Right forelimb (tissue), 1 donor: ENCODE measurements around the gene BEND6.
"Not testable (repeated sequence)": the region's sequence is repeated elsewhere in the genome, so short reads cannot be mapped to it uniquely, and the experiment has no call there.

Experiments
- DNase-seq: peaks from one replicate; pipeline ENCODE4 v3.0.0-alpha.2; 2018

Gene BEND6

DNA sequence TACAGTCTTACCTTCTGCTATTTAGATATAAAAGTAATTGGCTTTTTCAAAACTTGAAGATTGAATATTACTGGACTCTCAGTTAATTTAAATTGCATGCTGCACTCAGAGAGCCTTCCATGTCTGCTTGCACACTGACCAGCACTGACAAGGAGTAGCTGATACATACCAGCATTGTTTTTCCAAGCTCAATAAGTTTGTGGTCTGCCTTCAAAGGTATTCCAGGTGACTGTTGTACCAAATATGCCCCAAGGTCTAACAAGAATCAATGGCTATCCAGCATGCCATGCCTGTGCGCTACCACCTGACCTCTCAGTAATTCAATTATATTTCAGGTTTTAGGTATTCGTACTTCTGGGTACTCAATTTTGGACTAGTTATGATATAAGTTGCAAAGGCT is 30.0 kb downstream of the BEND6 start:
- DNase-seq: no peak

DNA sequence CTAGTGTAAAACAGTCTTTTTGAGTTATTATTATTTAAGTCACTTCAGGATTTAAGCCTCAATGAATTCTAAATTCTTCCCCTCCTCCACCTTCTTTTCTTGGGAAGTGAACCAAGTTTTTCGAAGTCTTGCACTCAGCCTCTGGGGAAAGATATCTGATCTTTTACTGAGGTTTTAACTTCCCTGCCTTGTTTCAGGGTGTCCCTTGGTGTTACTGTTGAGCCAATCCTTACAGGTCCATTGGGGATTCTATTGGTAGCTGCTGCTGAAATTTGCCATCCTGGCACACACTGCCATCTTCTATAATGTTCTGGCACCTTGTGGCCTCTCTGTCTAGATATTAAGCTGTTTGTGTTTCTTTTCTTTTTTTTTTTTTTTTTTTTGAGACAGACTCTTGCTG is 31.7 kb downstream of the BEND6 start:
- no peak for DNase-seq

DNA sequence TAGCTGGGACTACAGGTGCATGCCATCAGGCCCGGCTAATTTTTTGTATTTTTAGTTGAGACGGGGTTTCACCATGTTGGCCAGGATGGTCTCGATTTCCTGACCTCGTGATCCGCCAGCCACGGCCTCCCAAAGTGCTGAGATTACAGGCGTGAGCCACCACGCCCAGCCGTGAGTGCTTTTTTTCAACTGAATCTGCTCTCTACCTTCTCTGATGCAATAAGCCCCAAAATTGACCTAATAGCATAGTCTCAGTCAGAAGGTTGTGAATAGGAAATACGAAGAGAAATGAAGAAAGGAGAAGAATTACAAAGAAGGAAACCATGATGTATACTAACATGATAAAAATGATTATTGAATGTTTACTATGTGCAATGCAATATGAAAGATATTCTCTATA is 33.2 kb downstream of the BEND6 start:
- no peak for DNase-seq

DNA sequence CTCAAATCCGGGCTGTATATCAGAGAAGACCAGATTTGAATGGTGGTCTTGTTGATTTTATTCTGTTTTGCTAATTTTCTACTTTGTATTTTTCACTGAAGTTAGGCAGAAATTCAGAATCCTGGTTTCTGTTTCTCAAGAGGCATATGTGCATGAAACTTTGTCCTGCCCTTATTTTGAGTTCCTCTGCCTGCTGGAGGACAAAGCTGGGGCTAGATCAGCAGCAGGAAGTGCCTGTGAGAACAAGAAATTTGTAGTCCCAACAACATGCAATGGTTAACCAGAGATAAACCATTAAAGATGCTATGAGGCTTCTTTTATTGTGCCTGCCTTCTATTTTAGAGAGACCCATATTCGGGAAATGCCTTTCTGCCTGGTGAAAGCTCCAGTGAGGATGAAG is 37.1 kb downstream of the BEND6 start:
- DNase-seq: no peak

DNA sequence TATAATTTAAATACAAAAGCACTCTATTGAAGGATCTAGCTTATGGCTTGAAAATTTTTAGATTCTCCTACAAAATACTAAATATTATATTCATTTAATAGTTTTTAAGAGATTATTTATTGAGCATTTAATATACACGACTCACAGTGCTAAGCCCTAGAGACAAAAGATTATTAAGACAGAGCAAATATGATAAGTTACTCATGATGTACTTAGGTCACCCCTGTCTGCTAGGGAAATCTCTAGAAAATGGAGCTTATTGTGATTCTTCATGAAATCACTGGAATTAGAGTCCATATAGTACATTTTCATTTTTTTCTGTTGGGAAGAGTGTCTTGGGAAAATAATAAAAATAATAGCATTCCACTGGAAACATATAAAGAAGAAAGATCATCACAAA is 37.8 kb downstream of the BEND6 start:
- no peak for DNase-seq

DNA sequence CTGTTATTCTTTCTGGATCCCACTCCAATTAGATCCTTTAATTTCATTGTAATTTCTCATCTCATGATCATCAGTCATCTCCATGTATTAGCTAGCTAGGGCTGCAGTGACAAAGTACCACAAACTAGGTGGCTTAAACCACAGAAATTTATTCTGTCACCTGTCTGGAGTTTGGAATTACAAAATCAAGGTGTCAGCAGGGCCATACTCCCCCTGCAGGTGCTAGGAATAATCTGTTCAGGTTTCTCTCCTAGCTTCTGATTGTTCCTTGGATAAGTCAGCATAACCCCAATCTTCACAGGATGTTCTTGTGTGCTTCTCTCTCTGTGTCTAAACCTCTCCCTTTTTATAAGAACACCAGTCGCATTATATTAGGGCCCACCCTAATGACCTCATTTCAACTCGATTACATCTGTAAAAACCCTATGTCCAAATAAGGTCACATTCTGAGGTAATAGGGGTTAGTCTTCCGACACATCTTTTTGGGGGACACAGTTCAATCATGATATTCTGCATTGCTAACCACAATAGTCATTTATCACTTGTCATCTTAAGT is 40.5 kb downstream of the BEND6 start:
- no peak for DNase-seq

DNA sequence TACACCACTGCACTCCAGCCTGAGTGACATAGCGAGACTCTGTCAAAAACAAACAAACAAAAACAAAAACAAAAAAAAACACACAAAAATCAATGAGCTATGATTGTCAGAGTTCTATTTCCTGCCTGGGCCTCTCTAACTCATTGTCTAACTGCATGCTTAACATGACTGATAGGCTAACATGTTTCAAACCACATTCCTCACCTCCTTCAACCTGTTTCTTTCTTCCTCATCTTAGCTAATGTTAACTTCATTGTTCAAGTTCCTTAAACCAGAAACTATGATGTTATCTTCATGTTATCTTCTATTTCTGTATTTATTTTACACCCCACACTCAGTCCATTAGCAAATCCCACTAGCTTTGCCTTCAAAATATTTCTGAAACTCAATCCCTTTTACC is 41.5 kb downstream of the BEND6 start:
- no peak for DNase-seq

DNA sequence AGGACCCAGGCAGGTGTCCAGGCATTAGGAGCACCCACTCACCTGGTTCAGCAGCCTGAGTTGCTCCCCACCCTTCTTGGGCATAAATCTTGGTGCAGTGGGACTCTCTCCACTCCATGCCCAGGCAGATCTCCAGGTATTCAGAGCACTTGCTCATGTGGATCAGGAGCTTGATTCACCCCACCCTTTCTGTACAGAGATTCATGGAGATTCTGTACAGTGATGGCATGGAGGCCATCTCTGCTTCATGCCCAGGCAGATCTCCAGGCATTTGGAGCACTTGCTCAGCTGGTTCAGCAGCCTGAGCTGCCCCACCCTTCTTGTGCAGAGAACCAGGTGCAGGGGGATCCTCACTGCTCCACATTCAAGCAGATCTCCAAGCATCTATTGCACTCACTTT is 44.1 kb downstream of the BEND6 start:
- DNase-seq: no peak

DNA sequence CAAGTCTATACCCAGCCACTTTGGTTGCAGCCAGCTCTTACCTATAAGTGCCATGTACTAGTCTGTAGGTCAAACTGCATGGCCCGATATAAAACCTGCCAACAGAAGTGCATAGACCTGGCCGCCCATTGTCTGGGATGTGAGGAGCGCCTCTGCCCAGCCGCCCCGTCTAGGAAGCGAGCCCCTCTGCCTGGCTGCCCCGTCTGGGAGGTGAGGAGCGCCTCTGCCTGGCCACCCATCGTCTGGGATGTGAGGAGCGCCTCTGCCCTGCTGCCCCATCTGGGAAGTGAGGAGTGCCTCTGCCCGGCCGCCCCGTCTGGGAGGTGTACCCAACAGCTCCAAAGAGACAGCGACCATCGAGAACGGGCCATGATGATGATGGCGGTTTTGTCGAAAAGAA is 44.8 kb downstream of the BEND6 start:
- DNase-seq: not testable (repeated sequence)

DNA sequence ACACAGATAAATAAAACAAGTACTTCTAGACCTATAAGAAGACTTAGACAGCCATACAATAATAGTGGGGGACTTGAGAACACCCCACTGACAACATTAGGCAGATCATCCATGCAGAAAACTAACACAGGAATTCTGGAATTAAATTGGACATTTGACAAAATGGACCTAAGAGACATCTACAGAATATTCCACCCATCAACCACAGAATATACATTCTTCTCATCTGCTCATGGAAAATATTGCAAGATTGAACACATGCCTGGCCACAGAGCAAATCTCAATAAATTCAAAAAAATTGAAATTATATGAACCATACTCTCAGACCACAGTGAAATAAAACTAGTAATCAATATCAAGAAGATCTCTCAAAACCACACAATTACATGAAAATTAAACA is 47.3 kb downstream of the BEND6 start:
- no peak for DNase-seq

DNA sequence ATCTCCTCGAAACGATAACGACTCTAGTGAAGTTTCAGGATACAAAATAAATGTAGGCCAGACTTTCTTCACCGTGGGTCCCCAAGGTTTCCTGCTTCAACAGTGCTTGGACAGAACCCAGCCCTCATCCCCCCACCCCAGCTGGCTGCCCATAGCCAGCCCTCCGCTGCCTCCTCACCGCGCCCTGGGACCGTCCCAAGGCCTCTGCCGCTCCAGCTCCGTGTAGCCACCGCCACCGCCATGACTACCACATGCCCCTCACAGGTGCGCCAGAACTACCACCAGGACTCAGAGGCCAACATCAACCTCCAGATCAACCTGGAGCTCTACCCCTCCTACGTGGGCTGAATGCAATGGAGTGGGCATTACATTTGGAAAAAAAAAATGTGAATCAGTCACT is 49.4 kb downstream of the BEND6 start:
- DNase-seq: no peak

DNA sequence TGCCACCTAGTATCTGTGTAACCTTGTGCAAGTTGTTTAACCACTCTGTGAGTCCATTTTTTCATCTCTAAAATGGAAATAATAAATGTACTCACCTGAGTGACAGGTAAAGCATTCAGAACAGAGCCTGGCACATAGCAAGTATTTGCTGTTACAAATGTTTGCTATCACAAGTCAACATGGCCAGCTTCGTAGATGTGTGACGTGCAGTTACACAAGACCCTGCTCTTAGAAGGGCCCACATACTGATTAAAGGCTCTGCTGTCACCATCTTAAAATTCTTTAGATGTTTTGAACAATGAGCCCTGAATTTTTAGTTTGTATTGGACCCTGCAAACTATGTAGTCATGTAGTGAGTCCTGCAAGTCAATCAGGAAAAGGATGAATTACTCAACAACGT is 51.2 kb downstream of the BEND6 start:
- DNase-seq: no peak

DNA sequence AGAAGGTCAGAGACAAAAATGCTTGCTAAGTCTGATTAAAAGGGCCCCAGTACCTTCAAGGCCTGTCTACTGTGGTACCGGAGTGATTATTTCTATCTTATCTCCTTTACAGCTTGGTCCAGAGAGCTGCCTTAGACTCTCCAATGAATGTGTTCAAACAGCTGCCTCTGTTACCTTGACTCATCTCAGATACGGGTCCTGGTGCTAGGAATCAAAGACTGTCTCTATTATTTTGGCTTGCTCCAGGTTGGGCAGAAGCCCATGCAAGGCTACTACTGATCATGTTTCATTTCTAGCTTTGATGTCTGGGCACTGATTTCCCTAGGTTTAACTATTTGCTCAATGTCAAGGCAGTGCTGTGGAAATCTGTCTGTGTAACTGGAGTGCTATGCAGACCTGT is 53.2 kb downstream of the BEND6 start:
- DNase-seq: not testable (repeated sequence)

DNA sequence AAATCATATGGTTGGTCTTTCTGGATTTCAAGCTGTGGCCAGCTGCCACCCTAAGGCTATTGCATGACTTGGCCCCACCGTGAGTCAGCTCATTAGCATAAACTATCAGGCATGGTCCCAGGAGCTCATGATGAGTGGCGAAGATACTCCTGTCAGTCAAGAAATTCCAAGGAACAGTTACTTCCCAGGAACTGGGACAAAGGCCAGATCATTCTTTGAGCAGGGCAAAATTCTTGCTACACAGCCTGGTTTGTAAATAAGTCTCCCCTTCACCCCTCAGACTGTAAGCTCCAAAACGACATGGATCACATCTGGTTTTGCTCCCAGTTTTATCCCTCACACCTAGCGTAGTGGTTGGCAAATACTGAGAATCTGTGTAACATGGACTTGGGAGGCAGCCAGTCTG is 58.6 kb downstream of the BEND6 start:
- no peak for DNase-seq

DNA sequence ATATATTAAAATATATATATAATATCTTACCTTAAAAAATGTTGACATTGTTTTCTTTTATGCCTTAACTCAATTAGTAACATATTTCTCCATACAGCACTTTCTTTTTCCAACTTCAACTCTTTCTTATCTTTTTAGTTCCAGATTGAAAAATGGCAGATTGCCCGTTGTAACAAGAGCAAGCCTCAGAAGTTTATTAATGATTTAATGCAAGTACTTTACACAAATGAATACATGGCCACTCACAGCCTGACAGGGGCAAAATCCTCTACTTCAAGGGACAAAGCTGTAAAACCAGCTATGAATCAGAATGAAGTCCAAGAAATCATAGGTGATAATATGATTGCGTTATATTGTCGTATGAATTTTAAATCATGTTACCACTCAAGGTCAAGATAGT is 62.2 kb downstream of the BEND6 start:
- no peak for DNase-seq

DNA sequence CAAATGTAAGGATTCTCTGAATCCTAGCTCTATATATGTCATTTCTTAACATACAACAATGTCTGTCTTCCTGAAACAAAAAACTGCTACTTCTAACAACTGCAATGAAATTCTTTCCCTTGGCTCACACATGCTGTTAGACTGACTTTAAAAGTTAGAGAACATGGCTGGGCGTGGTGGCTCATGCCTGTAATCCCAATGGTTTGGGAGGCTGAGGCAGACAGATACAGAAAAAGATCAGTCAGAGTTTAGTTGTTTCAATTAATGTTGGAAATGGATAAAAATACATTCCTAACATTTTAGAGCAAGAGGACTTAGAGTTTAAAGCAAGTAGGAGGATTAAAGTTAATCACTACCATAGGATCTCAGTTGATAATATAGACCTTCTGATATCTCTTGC is 62.9 kb downstream of the BEND6 start:
- no peak for DNase-seq

DNA sequence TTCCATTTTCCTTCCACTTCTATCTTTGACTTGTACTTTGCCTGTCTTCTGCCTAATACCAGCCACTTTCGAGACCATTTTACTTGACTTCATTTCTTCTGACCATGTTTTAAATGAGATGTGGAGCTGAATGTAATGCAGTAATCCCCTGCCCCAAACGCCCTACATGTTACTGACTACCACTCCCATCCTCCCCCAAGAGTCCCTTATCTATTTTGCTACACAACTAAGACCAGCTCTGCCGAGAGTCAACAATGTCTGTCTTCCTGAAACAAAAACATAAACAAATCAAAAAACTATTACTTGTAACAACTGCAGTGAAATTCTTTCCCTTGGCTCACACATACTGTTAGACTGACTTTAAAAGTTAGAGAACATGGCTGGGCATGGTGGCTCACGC is 64.5 kb downstream of the BEND6 start:
- DNase-seq: no peak

DNA sequence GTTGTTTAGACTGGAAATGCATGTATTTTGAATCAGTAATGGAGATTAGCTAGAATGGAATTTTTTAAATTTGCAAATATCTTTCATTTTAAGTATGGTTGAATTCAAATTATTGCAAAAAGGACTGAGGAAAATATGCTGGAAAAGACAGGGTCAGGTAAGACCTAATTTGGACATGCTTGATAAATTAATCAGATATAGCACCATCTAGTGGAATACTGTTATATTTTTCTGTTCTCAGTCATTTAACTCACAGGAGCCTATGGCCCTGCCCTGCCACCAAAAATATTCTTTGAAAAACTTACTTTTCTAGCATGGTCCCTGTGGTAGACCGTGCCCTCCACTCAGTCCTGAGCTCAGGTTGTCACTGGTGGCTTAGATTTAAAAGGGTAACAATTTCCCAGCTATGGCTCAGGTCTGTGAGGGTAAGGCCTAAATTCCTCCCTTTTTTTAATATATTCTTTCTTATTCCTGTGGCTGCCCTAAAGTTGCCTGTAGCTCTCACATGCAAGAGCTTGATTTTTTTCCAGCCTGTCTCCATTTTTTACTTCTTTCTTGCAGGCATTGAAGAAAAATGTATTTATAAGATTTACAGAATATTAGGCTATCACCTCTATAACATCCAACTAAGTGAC is 66.3 kb downstream of the BEND6 start:
- DNase-seq: no peak

DNA sequence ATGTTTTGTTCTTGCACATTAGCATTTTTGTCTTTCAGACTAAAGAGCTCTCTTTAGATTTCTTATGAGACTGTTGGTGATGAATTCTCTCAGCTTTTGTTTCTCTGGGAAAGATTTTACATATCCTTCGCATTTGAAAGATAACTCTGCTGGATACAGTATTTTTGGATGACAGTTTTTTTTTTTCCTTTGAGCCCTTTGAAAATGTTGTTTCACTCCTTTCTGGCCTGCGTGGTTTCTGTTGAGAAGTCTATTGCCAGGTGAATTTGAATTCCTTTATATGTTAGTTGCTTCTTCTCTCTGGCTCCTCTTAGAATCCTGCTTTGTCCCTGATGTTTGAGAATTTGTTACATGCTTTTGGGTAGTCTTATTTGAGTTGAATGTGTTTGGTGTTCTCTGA is 69.4 kb downstream of the BEND6 start:
- no peak for DNase-seq

DNA sequence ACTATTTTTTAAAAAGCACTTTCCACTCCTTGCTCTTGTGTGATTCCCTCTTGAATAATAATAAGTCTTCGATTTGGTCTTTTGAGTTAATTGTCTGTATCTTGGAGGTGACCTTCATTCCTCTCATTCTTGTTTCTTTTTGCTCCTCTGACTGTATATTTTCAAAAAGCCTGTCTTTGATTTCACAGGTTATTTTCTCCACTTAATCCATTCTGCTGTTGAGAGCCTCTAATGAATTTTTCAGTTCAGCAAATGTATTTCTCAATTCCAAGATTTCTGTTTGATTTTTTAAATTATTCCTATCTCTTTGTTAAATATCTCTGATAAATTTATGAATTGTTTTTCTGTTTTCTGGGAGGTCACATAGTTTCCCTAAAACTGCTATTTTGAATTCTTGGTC is 69.9 kb downstream of the BEND6 start:
- no peak for DNase-seq

DNA sequence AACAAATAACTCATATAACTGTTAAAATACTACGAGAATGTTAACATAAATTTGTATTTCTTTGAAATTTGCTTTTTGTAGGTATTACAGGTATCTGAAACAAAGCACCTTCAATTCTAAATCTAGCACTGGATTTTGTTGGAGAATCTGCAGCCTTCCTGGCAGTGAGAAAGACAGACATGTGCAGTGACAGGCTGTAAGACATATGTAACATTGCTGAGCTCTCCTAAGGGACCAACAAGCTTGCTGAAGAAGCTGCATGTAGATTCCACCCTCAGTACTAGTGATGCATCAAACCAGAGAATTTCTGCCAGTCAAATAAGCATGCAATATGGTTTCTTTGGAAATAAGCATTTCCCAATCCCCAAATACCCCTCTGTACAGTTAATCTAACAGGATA is 71.1 kb downstream of the BEND6 start:
- no peak for DNase-seq

DNA sequence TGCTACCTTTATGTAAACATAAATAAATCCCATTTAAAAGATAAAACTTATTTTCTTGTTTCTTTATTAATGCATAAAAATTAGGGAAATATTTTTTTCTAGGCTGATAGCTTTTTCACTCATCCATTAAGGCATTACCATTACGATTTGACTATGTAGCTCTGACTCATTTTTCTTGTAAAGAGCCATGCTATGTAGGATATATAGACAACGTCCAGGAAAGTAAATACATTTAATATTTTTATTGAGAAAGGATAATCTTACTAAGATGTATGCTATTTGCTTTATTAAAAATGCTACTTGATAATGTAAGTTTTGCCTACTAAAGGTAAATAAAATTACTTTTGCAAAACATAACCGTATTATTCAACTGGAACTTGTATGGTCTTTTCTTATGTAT is 72.4 kb downstream of the BEND6 start:
- no peak for DNase-seq

DNA sequence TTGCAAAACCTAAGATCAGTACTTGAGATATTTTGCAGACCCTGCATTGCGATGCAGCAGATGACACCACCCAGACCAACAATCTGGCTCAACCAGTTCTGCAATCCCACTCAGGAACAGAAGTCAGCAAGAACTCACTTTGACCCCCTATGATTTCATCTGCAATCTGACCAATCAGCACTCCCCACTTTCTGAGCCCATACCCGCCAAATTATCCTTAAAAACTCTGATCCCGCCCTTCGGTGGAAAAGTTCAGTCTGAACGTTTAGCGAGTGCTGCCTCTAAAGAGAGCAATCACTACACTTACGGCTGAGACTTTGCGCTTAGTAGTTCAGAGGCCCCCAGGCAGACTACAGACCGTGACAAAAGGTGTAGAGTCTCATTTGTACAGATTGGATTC is 74.3 kb downstream of the BEND6 start:
- DNase-seq: no peak

DNA sequence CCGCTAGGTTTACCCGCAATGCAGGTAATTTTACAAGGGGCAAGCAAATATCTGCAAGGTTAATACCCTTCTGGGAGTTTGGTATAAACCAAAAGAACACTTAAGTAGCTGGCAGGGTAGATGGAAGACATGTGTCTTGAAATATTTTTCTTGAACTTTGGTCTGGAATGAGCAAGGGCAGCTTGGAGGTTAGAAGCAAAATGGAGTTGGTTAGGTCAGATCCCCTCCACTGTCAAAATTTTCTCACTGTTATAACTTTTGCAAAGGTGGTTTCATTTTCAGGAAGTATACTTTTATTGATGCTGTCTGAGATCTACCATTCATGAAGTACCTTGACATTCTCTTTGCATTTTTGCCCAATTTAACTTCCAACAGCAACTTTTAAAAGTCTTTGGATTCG is 78.3 kb downstream of the BEND6 start:
- DNase-seq: no peak

DNA sequence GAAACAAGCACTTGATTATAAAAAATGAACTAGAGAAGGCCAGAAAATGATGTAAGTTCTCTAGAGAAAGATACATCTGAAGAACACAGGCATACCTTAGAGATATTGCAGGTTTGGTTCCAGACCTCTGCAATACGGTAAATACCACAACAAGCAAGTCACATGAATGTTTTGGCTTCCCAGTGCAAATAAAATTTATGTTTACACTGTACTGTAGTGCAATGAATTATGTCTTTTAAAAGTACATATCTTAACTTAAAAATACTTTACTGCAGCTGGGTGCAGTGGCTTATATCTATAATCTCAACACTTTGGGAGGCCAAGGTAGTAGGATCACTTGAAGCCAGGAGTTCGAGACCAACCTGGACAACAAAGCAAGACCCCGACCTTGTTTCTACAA is 80.6 kb downstream of the BEND6 start:
- DNase-seq: no peak

DNA sequence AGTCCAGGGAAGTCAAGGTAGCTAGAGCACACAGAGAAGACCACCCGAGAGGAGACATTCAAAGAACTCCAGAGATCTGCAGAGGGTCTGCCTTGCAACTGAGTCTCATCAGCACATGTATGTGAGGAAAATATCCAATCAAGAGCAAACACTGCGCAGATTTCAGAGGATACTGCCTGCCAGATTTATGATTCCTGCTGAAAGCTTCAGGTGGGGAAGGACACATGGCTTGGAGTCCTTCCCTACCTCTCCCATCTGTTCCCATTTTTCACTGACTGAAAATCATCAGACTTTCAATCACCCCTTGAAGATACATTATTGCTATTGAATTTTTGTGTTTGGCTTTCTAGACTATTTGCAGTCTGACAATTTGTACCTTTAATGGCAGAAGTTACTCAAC is 84.0 kb downstream of the BEND6 start:
- DNase-seq: no peak
